IPS DF 4.7 (cell line): ENCODE results near the gene ZBTB14.

ENCODE experiments used
- DNase-seq: peaks from one replicate; pipeline ENCODE4 v3.0.0-alpha.2; 2013; ENCODE audit warnings: low spot score; ENCODE audit errors: extremely low read depth

ZBTB14 gene

GRCh38 chr18:5294113-5294456 is 1.4 kb downstream of the ZBTB14 start:
- no peak for DNase-seq

- DNase-seq: no peak
These were observed 7.0 kb downstream of the ZBTB14 start for GRCh38 chr18:5288517-5288935.

GRCh38 chr18:5287854-5288253 is 7.7 kb downstream of the ZBTB14 start:
- DNase-seq: no peak

GRCh38 chr18:5286525-5286924 is 9.0 kb downstream of the ZBTB14 start:
- no peak for DNase-seq

- no peak for DNase-seq
These were observed 10.2 kb downstream of the ZBTB14 start for GRCh38 chr18:5285326-5285725.

GRCh38 chr18:5284808-5285207 is 10.7 kb downstream of the ZBTB14 start:
- no peak for DNase-seq

GRCh38 chr18:5282770-5283169 is 12.8 kb downstream of the ZBTB14 start:
- DNase-seq: no peak

GRCh38 chr18:5276947-5277346 is 18.6 kb downstream of the ZBTB14 start:
- no peak for DNase-seq

- DNase-seq: no peak
These were observed 19.7 kb downstream of the ZBTB14 start for GRCh38 chr18:5275872-5276271.

GRCh38 chr18:5268874-5269273 is 26.7 kb downstream of the ZBTB14 start:
- DNase-seq: no peak

- DNase-seq: no peak
These were observed 28.8 kb downstream of the ZBTB14 start for GRCh38 chr18:5266721-5267120.

GRCh38 chr18:5253910-5254309 is 41.6 kb downstream of the ZBTB14 start:
- no peak for DNase-seq

- DNase-seq: no peak
These were observed 44.4 kb downstream of the ZBTB14 start for GRCh38 chr18:5251117-5251516.

- no peak for DNase-seq
These were observed 44.9 kb downstream of the ZBTB14 start for GRCh38 chr18:5250603-5251002.

- no peak for DNase-seq
These were observed 50.6 kb downstream of the ZBTB14 start for GRCh38 chr18:5244941-5245340.

- DNase-seq: no peak
These were observed 56.1 kb downstream of the ZBTB14 start for GRCh38 chr18:5239447-5239846.
